Right ventricle myocardium inferior (tissue), 1 donor: ENCODE measurements around the gene RBKS. TPM values are rescaled to one million over a fixed set of nuclear protein-coding genes. Genes with fewer than 3 reads are reported as not detected.
A peak's percentile ranks its signal among the peaks of the same experiment; 100 is the strongest.

ENCODE experiments used
- ATAC-seq: fragments of 200-7000 bp; cut with Tn5 transposase; one replicate; pipeline ENCODE4 v1.9.1; 2020; ENCODE audit warnings: mild to moderate bottlenecking, moderate library complexity
- DNase-seq: peaks from one replicate; pipeline ENCODE4 v3.0.0; 2021; ENCODE audit errors: missing footprints
- intact Hi-C: fragments of 100-400 bp; cut with DNase I; formaldehyde crosslinking; loops from one replicate; pipeline ENCODE4 v1.11.0; 2022
- total RNA-seq: library from RNA; stranded (reverse); fragmentation: NEBNext Ultra II Directional; extraction: Animal tissue kit (Norgen Biotek cat#: 25700); gene quantifications from one replicate; pipeline ENCODE4 v1.2.1, GENCODE V29; 2021
- donor health status: DM: no; HTN: yes; CAD: no; lungs with severe emphysema.

The RBKS gene
- total RNA-seq, 1 donor from 2014 or later, result 4.0 TPM

GRCh38 chr2:27811768-27812167 is 78.4 kb downstream of the RBKS start:
- intact Hi-C loops, result no loop called here

GRCh38 chr2:27810455-27810854 is 79.7 kb downstream of the RBKS start:
- no peak for DNase-seq
- no peak for ATAC-seq
- intact Hi-C loops, result no loop called here

More at GRCh38 chr2:27811768-27812167, 78.4 kb downstream of the RBKS start:
- DNase-seq (no peak), ATAC-seq (no peak)

GRCh38 chr2:27809761-27810241 is 80.4 kb downstream of the RBKS start:
- intact Hi-C loops, result no loop called here
- no peak for ATAC-seq
- DNase-seq, result no peak

GRCh38 chr2:27808984-27809383 is 81.2 kb downstream of the RBKS start:
- DNase-seq, result no peak
- peak; percentile 58 for ATAC-seq
- intact Hi-C loops, result no loop called here

GRCh38 chr2:27808418-27808817 is 81.8 kb downstream of the RBKS start:
- DNase-seq, result no peak
- ATAC-seq, result no peak
- intact Hi-C loops, result no loop called here

- ATAC-seq (no peak), DNase-seq (no peak)
- intact Hi-C loops, result no loop called here
These were observed 82.7 kb downstream of the RBKS start for GRCh38 chr2:27807476-27807875.

GRCh38 chr2:27806311-27807059 is 83.7 kb downstream of the RBKS start:
- intact Hi-C loops, result no loop called here
- ATAC-seq (no peak), DNase-seq (no peak)

GRCh38 chr2:27805180-27805579 is 85.0 kb downstream of the RBKS start:
- intact Hi-C loops, result no loop called here
- DNase-seq (no peak), ATAC-seq (no peak)

- intact Hi-C loops, result loop anchor here (5.0 kb wide), 1 partner anchor 37 kb away; no protein-coding TSS in a partner anchor
- no peak for ATAC-seq
- no peak for DNase-seq
These were observed 86.0 kb downstream of the RBKS start for GRCh38 chr2:27804146-27804545.

GRCh38 chr2:27803046-27803445 is 87.1 kb downstream of the RBKS start:
- no peak for ATAC-seq
- intact Hi-C loops, result loop anchor here (5.0 kb wide), 1 partner anchor 36 kb away; no protein-coding TSS in a partner anchor
- no peak for DNase-seq

GRCh38 chr2:27802547-27802946 is 87.6 kb downstream of the RBKS start:
- ATAC-seq (peak; percentile 59), DNase-seq (no peak)
- intact Hi-C loops, result loop anchor here (5.0 kb wide), 1 partner anchor 35 kb away; no protein-coding TSS in a partner anchor

GRCh38 chr2:27800856-27801255 is 89.3 kb downstream of the RBKS start:
- DNase-seq, result no peak

GRCh38 chr2:27799646-27800010 is 90.6 kb downstream of the RBKS start:
- intact Hi-C loops, result loop anchor here (5.0 kb wide), 2 partner anchors 32 to 82 kb away; no protein-coding TSS in a partner anchor
- ATAC-seq (no peak), DNase-seq (no peak)

More at GRCh38 chr2:27800856-27801255, 89.3 kb downstream of the RBKS start:
- intact Hi-C loops, result loop anchor here (5.0 kb wide), 1 partner anchor 34 kb away; no protein-coding TSS in a partner anchor
- ATAC-seq, result peak; percentile 47

GRCh38 chr2:27798948-27799645 is 91.1 kb downstream of the RBKS start:
- intact Hi-C loops, result loop anchor here (5.0 kb wide), 1 partner anchor 82 kb away; no protein-coding TSS in a partner anchor
- ATAC-seq (peak; percentile 15), DNase-seq (no peak)

- intact Hi-C loops, result loop anchor here (5.0 kb wide), 1 partner anchor 81 kb away; no protein-coding TSS in a partner anchor
- ATAC-seq (no peak), DNase-seq (no peak)
These were observed 91.7 kb downstream of the RBKS start for GRCh38 chr2:27798486-27798885.

- intact Hi-C loops, result loop anchor here (5.0 kb wide), 1 partner anchor 81 kb away; no protein-coding TSS in a partner anchor
- ATAC-seq, result no peak
- no peak for DNase-seq
These were observed 92.3 kb downstream of the RBKS start for GRCh38 chr2:27797841-27798240.

GRCh38 chr2:27796791-27797765 is 93.1 kb downstream of the RBKS start:
- peak; percentile 78 for ATAC-seq
- peak; percentile 76 for DNase-seq
- intact Hi-C loops, result loop anchor here (1.0 to 5.0 kb wide), 2 partner anchors 80 to 599 kb away; no protein-coding TSS in a partner anchor

- intact Hi-C loops, result loop anchor here (1.0 to 5.0 kb wide), 3 partner anchors 15 to 600 kb away; no protein-coding TSS in a partner anchor
- ATAC-seq, result peak; percentile 67
- DNase-seq, result no peak
These were observed 94.3 kb downstream of the RBKS start for GRCh38 chr2:27795868-27796277.
